Mesothelial cell of epicardium (in vitro differentiated cells): ENCODE measurements around the gene CST3. TPM values are rescaled to one million over a fixed set of nuclear protein-coding genes. Genes with fewer than 3 reads are reported as not detected.

Experiments used
- DNase-seq, 2 experiments: peaks; one replicate each; pipeline ENCODE4 v3.0.0; 2021; ENCODE audit warnings: low spot score in 2 of 2; ENCODE audit not compliant: unreplicated experiment in 2 of 2
- H3K27ac Mint-ChIP-seq: 2 replicates; pipeline ENCODE4 v1.8.0; 2021; ENCODE audit warnings: mixed read lengths
- H3K27me3 Mint-ChIP-seq: 2 replicates; pipeline ENCODE4 v1.8.0; 2021; ENCODE audit warnings: low read depth, mixed read lengths
- H3K36me3 Mint-ChIP-seq: 2 replicates; pipeline ENCODE4 v1.8.0; 2021; ENCODE audit warnings: mixed read lengths
- H3K4me1 Mint-ChIP-seq: 2 replicates; pipeline ENCODE4 v1.8.0; 2021; ENCODE audit warnings: mixed read lengths
- H3K4me3 Mint-ChIP-seq: 2 replicates; pipeline ENCODE4 v1.8.0; 2021; ENCODE audit warnings: mild to moderate bottlenecking, moderate library complexity, mixed read lengths
- H3K9me3 Mint-ChIP-seq: 2 replicates; pipeline ENCODE4 v1.8.0; 2021; ENCODE audit warnings: mixed read lengths
- total RNA-seq: library from RNA; stranded (reverse); gene quantifications from 3 replicates; pipeline ENCODE4 v1.2.1, GENCODE V29; 2021
- TF ChIP-seq, protein P1 (sequence below): fragments of 200-600 bp; sonication (generic); IDR thresholded peaks from one replicate; pipeline ENCODE4 v1.5.0; 2021; ENCODE audit warnings: antibody characterized with exemption; ENCODE audit not compliant: unreplicated experiment

Gene CST3
- total RNA-seq, 1 donor from 2014 or later, result 138 TPM

DNA sequence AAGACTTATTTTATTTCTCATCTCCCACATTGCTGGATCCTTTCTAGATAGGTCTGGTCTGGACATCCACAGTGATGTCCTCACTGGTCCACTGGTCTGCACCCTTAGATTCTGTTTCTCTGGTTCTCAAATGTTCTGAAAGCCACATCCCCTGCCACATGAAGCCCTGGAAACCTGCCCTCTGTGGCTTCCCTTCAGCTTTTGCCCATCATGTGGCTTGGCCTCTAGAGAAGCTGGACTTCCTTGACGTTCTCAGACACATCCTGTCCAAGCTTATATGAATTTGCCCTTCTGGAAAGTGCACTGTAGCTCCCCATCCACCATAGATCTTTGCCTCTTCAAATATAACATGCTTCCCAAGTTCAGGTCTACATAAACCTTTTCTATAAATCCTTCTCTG is 32.6 kb upstream of the CST3 start:
- Mint-ChIP-seq H3K9me3 (no peaks in the 10 kb centered on the region), H3K27me3 (peaks cover under 1% of the 10 kb centered on the region), H3K4me3 (no peak overlapping the region), H3K36me3 (no peaks in the 10 kb centered on the region), H3K4me1 (no peaks in the 10 kb centered on the region), H3K27ac (no peak overlapping the region)
- no peak for DNase-seq
- TF ChIP-seq, protein P1, sequence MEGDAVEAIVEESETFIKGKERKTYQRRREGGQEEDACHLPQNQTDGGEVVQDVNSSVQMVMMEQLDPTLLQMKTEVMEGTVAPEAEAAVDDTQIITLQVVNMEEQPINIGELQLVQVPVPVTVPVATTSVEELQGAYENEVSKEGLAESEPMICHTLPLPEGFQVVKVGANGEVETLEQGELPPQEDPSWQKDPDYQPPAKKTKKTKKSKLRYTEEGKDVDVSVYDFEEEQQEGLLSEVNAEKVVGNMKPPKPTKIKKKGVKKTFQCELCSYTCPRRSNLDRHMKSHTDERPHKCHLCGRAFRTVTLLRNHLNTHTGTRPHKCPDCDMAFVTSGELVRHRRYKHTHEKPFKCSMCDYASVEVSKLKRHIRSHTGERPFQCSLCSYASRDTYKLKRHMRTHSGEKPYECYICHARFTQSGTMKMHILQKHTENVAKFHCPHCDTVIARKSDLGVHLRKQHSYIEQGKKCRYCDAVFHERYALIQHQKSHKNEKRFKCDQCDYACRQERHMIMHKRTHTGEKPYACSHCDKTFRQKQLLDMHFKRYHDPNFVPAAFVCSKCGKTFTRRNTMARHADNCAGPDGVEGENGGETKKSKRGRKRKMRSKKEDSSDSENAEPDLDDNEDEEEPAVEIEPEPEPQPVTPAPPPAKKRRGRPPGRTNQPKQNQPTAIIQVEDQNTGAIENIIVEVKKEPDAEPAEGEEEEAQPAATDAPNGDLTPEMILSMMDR, result no peak

DNA sequence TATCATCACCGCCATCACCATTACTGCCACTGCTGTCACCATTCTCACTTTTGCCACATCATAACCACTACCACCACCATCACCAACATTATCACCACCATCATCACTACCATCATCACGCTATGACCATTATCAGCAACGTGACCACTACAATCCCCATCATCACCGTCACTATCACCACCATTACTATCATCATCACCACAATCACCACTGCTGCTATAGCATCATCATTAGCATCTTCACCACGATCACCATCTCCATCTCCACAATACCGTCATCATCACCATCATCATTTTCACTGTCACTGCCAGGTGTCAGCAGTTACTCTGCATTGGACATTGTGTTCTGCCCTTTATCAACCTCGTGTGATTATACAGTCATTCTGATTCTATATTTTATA is 32.1 kb upstream of the CST3 start:
- Mint-ChIP-seq H3K9me3 (no peaks in the 10 kb centered on the region), H3K27me3 (no peaks in the 10 kb centered on the region), H3K4me3 (no peak overlapping the region), H3K36me3 (no peaks in the 10 kb centered on the region), H3K4me1 (no peaks in the 10 kb centered on the region), H3K27ac (no peak overlapping the region)
- no peak for DNase-seq
- TF ChIP-seq, protein P1, result no peak

DNA sequence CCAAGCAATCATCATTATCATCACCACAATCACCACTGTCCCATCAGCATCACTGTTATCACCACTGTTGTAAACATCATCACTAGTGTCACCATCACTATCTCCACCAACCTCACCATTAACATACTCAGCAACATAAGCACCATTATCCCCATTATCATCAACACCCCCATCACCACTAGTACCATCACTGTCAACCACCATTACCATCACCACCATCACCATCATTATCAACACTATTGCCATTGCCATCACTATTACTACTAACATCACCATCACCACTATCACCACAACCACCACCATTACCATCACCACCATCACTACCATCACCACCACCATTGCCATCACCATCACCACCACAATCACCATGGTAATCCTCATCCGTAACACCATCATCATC is 31.6 kb upstream of the CST3 start:
- H3K27ac Mint-ChIP-seq, result no peak overlapping the region
- no peaks in the 10 kb centered on the region for H3K36me3 Mint-ChIP-seq
- no peak overlapping the region for H3K4me3 Mint-ChIP-seq
- H3K9me3 Mint-ChIP-seq, result no peaks in the 10 kb centered on the region
- H3K27me3 Mint-ChIP-seq, result no peaks in the 10 kb centered on the region
- H3K4me1 Mint-ChIP-seq, result no peaks in the 10 kb centered on the region
- DNase-seq, result no peak
- TF ChIP-seq, protein P1, result no peak

- Mint-ChIP-seq H3K36me3 (no peaks in the 10 kb centered on the region), H3K27ac (no peak overlapping the region), H3K4me1 (no peaks in the 10 kb centered on the region), H3K9me3 (no peaks in the 10 kb centered on the region), H3K27me3 (no peaks in the 10 kb centered on the region), H3K4me3 (no peak overlapping the region)
- DNase-seq, result peak in 1 of 2 experiments; percentile 63
- TF ChIP-seq, protein P1, result peak; percentile 82
These were observed 30.8 kb upstream of the CST3 start for GRCh38 chr20:23668477-23668951.

GRCh38 chr20:23667666-23668065 is 29.9 kb upstream of the CST3 start:
- TF ChIP-seq, protein P1, result no peak

DNA sequence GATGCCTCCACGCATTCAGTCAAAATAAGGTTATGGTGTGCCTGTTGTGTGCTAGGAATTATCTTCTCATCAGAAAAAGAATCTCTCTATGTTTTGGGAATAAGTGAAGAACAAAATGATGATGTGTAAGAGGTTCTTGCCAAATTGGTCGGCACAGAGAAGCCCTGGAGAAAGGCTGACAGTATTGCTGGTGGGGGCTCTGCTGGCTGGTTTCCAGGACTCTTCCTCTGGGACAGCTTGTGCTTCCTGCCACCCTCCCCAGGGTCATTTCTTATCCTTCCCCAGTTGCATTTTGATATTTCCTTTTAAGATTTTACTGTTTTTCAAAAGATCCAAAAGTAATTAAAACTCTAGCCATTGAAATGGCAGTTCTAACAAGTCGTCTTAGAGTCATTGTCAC is 28.9 kb upstream of the CST3 start:
- H3K4me3 Mint-ChIP-seq, result no peak overlapping the region
- no peaks in the 10 kb centered on the region for H3K4me1 Mint-ChIP-seq
- H3K27ac Mint-ChIP-seq, result no peak overlapping the region
- H3K9me3 Mint-ChIP-seq, result no peaks in the 10 kb centered on the region
- H3K27me3 Mint-ChIP-seq, result no peaks in the 10 kb centered on the region
- DNase-seq, result no peak
- no peaks in the 10 kb centered on the region for H3K36me3 Mint-ChIP-seq
- TF ChIP-seq, protein P1, result no peak

More at GRCh38 chr20:23667666-23668065, 29.9 kb upstream of the CST3 start:
- no peak overlapping the region for H3K27ac Mint-ChIP-seq
- no peaks in the 10 kb centered on the region for H3K36me3 Mint-ChIP-seq
- H3K9me3 Mint-ChIP-seq, result no peaks in the 10 kb centered on the region
- no peak overlapping the region for H3K4me3 Mint-ChIP-seq
- H3K27me3 Mint-ChIP-seq, result no peaks in the 10 kb centered on the region
- DNase-seq, result no peak
- no peaks in the 10 kb centered on the region for H3K4me1 Mint-ChIP-seq
